Pulmonary artery endothelial cell (primary cell): ENCODE measurements around the gene RASGRF1. TPM values are rescaled to one million over a fixed set of nuclear protein-coding genes. Genes with fewer than 3 reads are reported as not detected.
A peak's percentile ranks its signal among the peaks of the same experiment; 100 is the strongest.
"Not testable (repeated sequence)": the region's sequence is repeated elsewhere in the genome, so short reads cannot be mapped to it uniquely, and the experiment has no call there.

Source experiments
- DNase-seq: peaks from one replicate; pipeline ENCODE4 v3.0.0-alpha.2; 2011; ENCODE audit warnings: low read depth, low spot score
- total RNA-seq: library from RNA; depleted of rRNA; stranded (reverse); fragments of >200 nt; gene quantifications from 2 replicates; pipeline ENCODE4 v1.2.3, GENCODE V29; 2014

Gene RASGRF1
- total RNA-seq, 1 donor from 2014 or later, result not detected

DNA sequence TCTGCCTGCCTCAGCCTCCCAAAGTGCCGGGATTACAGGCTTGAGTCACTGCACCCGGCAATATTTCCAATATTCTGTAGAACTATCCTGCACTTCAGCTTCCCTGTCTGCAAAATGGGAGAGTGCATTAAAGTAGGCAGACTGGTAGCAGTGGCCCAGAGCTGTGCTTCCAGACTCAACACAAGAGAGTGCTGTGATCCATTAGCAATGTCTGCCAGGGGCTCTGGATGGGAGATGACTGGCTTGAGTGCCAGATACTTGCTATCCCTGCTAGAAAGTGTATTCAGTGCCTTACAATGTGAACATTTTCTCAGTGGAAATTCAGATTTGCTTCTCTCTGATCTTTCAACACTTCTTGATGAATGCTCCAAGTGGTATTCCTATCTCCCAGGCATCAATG lies 80.3 kb downstream of the RASGRF1 start:
- DNase-seq, result no peak

DNA sequence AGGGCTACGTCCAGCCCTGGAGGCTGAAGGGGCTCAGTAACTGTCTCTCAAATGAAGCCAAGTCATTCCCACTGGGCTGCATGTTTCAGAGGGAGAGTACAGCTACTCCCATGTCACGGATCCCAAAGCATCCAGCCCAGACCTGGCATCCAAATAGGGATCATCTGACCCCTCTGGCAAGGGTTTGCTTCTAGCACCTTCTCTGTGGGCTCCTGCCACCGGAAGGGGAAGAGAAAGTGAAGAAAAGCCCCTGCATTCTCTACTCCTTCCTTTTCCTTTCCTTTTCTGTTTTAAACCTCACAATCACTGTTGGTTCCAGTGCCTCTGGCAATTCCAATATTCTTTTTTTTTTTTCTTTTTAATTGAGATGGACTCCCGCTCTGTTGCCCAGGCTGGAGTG lies 81.2 kb downstream of the RASGRF1 start:
- DNase-seq, result no peak

DNA sequence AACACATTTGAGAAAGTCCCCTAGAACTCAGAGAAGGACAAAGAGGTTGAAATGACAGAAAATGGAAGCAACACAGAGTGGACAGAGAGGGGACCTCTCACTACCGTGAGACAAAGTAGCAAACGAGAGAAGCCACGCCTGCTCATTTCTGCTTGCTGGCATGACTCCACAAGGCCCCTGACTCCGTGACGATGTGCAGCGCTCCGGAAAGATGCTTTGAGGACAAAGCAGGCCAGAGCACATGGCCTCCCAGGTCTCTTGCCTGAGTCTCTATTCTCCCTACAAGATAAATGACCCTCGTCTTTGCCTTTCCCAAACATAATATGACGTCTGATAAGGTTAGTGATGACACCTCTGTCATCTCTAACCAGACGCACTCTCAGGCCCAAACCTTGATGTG lies 81.9 kb downstream of the RASGRF1 start:
- no peak for DNase-seq

- no peak for DNase-seq
Observed at GRCh38 chr15:79007066-79007465, 83.5 kb downstream of the RASGRF1 start.

DNA sequence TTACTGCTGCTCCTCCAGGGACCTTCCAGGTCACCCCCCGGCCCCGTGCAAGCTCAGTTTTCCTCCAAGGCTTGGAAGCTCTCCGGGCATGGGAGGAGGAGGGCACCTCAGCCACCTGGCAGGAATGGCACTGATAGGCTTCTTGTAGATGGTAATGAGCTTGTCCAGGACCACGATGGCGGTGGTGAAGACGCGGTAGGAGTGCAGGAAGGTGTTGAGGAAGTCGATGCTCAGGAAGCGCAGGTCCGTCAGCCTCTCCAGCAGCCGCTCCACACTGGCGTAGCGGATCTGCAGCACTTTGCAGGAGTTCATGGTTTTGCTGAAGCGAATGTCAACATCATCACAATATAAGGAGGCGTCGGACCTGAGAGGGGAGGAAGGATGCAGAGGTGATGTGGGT lies 84.5 kb downstream of the RASGRF1 start:
- DNase-seq, result no peak

DNA sequence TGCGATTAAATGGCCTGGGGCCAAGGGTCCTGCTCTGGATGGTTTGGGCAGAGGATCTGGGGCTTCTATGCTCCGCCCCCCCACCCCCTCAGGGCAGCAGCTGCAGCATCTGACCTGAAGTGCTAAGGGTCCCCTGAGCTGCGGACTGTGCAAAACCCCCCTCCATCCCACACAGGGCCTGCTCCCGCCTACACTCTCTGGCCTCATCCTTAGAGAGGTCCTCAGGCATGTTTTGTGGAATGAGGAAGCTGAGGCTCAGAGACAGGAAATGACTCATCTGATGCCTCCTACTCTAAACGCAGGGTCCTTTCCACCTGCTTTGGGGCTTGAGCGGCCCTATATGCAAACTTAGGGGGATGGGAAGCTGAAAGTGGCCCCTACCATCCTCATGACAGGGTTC lies 86.2 kb downstream of the RASGRF1 start:
- DNase-seq, result peak; percentile 17

DNA sequence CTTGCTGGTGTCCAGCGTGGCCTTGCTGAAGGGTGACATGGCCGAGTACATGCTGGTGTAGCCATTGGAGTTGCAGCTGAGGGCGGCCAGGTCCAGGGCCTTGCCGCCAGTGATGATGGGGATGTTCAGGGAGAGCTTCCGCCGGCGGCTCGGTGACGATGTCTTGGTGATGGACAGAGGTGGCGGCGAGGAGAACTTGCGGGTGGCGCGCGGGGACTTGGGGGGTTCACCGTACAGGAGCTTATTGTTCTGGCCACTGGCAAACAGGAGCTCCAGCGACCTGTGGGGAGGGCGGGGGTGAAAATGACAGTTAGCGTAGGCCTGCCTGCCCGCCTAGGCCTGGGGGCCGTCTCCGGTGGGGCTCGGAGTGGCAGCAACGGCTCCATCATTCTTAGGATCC lies 86.7 kb downstream of the RASGRF1 start:
- no peak for DNase-seq

DNA sequence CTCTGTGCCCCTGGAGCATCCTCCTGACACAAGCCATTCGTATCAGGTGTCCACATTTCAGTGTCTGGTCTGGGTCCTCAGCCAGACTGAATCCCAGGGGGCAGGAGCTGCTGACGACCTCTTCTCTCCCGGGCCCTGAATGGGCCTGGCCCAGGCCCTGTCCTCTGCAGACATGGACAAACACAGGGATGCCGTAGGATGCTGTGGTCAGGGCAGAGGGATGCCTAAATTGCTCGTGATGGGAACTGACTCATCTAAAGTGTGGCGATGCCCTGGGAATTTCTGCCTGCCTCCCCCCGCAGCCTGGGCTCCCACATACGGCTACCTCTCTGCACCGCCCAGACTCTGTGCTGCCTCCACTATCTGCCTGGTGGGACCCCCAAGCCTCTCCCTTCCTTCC lies 87.3 kb downstream of the RASGRF1 start:
- DNase-seq, result no peak

DNA sequence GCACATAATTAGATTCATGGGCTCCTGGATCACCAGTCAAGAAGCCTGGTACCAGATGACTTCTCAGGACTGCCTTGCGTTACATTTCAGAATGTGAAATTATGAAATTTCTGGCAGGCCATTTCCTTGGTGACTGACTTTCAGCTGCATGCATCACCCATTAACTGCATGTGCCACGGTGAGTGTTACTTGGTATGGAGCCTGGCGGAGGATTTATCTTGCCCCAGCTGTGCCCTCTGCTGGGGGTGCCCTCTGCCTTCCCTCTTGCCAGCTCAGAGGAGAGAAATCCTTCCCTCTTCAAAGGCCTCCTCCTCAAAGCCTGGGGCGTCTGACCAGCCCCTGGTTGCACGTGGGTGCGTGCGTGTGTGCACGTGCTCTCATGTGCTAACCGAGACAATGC lies 88.0 kb downstream of the RASGRF1 start:
- DNase-seq, result no peak

DNA sequence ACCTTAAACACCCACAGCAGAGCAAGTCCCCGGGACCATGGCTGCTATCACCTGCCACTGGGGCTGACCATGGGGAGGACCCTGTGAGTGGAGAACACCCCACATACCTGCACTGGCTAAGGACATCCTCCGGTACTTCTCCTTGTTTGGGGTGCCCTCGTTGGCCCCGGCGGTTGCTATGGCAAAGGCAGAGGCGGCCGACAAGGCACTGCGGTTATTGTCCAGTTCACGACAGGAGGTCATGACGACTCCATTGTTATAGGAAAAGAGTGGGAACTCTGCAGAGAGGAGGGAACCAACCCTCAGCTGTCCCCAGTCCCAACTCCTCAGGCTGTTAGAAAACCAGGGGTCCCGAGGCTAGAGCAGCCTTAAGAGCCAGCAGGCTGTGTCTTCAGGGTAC lies 90.9 kb downstream of the RASGRF1 start:
- DNase-seq, result no peak

DNA sequence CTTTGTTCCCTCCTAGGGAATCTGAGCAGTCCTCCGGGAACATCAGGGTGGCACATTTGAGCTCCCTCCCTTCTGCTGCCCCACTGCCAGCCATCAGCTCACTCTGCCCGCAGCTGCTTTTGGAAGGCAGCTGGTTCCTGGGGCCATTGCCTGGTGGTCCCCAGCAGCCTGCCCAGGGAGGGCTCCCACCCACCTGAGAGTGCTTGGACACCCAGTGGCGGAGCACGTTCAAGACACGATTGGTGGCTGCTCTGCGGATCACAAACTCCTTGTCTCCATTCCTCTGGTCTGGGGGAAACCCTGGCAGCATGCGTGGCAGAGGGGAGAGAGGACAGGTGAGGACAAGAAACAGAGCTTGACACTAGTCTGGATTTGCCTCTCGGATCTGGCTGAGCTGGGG lies 92.1 kb downstream of the RASGRF1 start:
- no peak for DNase-seq

- DNase-seq, result no peak
Observed at GRCh38 chr15:78997981-78998499, 92.5 kb downstream of the RASGRF1 start.

DNA sequence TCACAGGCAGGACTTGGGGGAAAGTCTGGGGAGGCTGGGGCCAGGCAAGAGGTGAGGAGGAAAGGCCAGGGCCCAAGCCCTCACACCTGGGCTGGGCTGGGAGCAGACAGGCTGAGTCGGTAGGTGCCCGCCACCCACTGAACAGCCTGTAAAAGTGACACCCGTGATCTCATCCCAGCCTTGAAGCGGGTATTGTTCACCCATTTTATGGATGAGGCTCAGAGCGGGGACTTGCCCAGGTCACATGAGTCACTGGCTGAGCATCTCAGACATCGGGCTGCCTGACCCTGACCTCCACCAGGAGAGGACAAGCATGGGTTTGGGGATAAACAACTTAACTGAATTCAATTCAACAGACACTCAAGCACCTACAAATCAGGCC lies 93.7 kb downstream of the RASGRF1 start:
- no peak for DNase-seq

DNA sequence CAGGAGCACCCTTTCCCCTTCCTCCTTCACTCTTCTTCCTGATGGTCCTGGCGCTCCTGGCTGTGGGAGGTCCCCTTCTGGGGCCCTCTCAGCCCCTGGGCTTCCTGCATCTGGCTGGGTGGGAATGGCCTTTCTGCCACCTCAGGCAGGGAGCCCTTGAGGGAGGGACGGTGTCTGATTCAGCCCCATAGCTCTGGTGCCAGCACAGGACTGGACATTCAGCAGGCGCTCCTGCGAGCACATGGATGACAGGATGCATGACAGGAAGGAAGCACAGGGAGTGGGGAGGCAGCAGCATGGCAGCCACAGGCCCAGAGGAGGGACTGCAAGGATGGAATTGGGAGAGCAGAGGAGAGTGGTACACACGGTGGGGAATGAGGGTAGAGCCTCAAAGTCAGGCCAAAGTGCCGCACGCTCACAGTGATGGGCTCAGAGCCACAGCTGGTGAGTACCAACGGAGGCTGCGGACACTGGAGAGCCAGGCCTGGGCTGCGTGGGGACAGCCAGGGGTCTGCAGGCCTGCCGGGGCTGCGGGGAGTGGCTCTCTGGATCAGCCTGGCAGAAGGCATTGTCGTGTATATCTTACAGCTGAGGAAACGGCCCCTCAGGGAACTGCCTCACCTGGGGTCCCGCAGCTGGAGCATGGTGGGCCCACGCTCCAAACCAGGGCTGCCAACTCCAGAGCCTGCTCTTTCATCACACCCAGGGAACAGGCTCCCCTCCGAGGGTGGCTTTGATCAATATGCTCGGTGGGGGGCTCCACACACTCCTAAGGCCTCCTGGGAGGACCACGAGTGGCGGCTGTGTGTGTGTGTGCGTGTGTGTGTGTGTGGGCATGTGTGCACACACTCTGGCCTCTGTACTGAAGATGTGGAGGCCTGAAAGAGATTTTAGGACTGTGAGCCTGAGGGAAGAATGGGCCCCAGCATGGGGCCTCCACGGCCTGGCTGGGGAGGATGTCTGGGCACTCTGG lies 94.4 kb downstream of the RASGRF1 start:
- no peak for DNase-seq

DNA sequence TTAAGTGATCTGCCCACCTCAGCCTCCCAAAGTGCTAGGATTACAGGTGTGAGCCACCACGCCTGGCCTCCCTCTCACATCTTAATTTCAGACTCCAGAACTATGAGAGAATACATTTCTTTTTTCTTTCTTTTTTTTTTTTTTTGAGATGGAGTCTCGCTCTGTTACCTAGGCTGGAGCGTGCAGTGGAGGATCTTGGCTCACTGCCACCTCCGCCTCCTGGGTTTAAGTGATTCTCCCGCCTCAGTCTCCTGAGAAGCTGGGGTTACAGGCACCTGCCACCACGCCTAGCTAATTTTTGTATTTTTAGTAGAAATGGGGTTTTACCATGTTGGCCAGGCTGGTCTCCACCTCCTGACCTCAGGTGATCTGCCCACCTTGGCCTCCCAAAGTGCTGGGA lies 95.4 kb downstream of the RASGRF1 start:
- not testable (repeated sequence) for DNase-seq

GRCh38 chr15:78993931-78994530 lies 96.5 kb downstream of the RASGRF1 start:
- no peak for DNase-seq

DNA sequence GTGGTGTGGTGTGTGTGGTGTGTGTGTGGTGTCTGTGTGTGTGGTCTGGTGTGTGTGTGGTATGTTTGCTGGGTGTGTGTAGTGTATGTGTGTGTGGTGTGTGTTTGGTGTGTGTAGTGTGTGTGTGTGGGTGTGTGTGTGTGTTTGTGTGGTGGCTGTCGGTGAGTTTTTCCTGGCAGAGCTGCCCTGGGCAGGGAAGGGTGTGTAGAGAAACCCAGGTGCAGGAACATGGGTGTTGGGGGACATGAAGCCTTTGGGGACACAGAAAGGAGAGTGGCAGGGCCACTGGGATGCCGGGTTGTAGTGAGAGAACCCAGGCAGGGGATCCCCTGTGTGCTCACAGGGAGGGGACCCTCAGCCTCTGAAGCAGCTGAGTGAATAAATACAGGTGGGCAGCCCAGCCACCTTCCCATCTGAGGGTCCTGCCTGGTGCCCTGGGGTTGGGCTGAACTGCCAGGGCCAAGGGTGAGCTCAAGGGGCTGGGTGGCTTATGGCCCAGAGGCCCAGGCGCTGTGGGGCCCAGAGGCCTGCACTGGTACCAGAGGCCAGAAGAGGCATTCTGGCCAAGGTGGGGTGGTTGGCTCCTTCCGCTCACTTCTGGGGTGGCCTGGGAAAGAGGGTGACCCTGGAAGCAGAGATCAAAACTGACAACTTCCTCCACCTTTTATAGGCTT lies 97.2 kb downstream of the RASGRF1 start:
- DNase-seq, result no peak

- DNase-seq, result peak; percentile 57
Observed at GRCh38 chr15:78992416-78993256, 97.9 kb downstream of the RASGRF1 start.

- no peak for DNase-seq
Observed at GRCh38 chr15:78991879-78992278, 98.7 kb downstream of the RASGRF1 start.

DNA sequence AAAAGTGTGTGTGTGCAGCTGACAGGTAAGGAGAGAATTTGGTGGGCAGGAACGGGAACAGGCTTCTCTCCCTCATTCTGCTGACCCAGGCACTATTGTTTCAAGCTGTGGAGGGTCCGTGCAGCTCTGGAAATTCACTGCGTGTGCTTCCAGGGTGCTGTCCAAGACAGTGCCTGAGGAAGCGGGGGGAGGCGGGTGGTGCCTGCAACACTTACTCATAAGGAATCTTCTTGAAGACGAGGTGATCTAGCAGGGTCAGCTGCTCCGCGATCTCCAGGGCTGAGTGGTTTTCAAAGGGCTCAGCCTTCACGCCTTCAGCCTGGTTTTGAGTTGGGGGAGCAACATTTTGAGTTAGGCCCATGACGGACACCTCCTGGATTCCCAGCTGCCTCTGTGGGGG lies 99.1 kb downstream of the RASGRF1 start:
- no peak for DNase-seq

DNA sequence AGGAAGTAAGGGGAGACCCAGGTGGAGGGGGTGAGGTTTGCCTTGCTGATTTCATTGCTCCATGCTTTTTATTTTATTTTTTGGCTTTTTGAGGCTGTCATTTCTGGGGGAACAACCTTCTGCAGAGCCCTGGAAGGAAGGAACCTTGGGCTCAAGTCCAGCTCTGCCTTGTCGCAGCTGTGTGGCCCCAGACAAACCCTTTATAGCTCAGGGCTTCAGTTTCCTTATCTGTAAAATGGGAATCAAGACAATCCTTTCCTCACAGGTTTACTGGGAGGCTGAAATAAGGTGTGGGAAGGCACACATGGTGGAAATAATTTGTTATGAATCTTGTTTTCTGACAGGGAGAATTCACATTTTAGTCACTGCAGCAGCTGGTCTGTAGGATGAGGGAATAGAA lies 100.3 kb downstream of the RASGRF1 start:
- no peak for DNase-seq
